Stimulated activated CD4-positive, alpha-beta T cell treated with anti-CD3 and anti-CD28 coated beads, TNF-alpha, amount 100 ng/mL, for 4 hours (primary cell): Measurements from ENCODE around the gene ZPLD1.

Experiments
- DNase-seq, 3 experiments: peaks; one replicate each; pipeline ENCODE4 v3.0.0-alpha.2; 2020; ENCODE audit warnings: low read depth in 3 of 3

ZPLD1 gene

DNA sequence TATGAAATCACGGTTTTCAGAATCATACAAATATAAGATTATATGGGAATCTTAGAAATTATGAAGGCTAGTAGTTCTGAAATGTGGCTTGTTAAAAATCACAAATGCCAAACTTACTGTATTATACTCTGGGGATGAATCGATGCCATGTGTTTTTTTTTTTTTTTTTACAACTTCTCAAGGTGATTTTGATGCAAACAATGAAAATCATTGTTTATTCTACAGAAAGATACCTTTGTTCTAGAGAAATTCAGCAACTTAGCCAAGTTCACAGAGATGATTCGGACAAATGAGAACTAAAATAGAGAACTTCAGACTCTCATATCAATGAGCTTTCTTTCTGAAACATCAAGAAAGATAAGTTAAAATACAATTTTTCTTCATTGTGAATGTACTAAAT, 92.0 kb downstream of the ZPLD1 start:
- no peak for DNase-seq

- DNase-seq: no peak
Observed at GRCh38 chr3:102528727-102529126, 93.9 kb downstream of the ZPLD1 start.
